ENCODE data around the gene KREMEN1. TPM values are rescaled to one million over a fixed set of nuclear protein-coding genes. Genes with fewer than 3 reads are reported as not detected.

The KREMEN1 gene
- total RNA-seq, 2 experiments from 2014 or later = not detected

DNA sequence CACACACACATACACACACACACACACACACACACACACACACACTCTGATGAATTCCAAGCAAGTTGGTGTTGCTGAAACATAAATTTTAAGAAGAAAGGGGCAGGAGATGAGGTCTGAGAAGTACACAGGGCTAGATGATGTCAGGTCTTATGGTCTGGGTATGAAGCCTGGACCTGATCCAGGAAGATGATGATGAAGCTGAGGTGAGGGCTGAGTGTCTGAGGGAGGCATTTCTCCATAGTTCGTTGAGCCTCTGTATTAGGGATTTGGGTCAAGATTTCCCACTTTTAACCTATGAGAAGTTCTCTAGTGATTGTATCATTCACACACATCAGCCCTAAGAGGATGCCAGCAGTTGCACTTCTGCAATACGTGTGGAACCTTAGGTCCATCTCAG is 32.6 kb downstream of the KREMEN1 start:
- DNase-seq (no peak), ATAC-seq (ENCODE audit: poor library complexity) (no peak)
- intact Hi-C loops (cut with DNase I, micrococcal nuclease) = no loop called here
- CTCF ChIA-PET = no interaction called here
- Mint-ChIP-seq H3K27ac (no peak overlapping the region), H3K27me3 (peaks cover 12% of the 10 kb centered on the region), H3K9me3 (no peaks in the 10 kb centered on the region), H3K4me1 (ENCODE audit: low read depth) (no peaks in the 10 kb centered on the region), H3K4me3 (no peak overlapping the region), H3K36me3 (ENCODE audit: low read depth) (no peaks in the 10 kb centered on the region)
- Histone ChIP-seq H3K9me3 (ENCODE audit: control insufficient read depth in 1 of 2, insufficient read depth in 1 of 2, low read length in 2 of 2) (no peaks in the 10 kb centered on the region), H3K27ac (ENCODE audit: low read depth in 1 of 2, low read length in 2 of 2) (no peak overlapping the region), H3K36me3 (ENCODE audit: insufficient read depth, low read length) (no peaks in the 10 kb centered on the region), H3K4me1 (ENCODE audit: insufficient read depth, low read length) (no peaks in the 10 kb centered on the region), H3K4me3 (ENCODE audit: low read length) (no peak overlapping the region), H3K27me3 (ENCODE audit: control insufficient read depth in 1 of 2, insufficient read depth in 2 of 2, low read length in 2 of 2) (peaks cover 3 to 7% of the 10 kb centered on the region in 2 experiments)
- TF ChIP-seq CTCF (IDR thresholded peaks at IDR 0.05) = no peak
- POLR2A ChIA-PET = no interaction called here

DNA sequence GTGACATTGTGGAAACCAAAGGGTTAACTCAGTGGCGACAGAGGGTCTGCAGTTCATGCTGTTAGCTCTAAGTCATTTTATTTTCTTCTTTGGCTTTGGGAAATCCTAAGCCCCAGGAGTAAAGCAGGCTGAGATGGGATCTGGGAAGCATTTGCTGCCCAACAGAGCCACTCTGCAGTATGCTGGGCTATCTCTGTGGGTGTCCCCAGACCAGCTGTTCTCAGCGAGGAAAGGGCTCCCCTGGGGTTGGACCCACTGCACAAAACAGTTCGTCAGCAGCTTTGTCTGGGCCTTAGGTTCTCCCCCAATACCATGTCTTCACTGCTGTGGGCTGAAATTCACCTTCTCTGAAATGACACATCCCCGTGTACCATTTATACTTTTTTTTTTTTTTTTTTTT is 34.0 kb downstream of the KREMEN1 start:
- Mint-ChIP-seq H3K9me3 (no peaks in the 10 kb centered on the region), H3K36me3 (ENCODE audit: low read depth) (no peaks in the 10 kb centered on the region), H3K27ac (no peak overlapping the region), H3K4me3 (no peak overlapping the region), H3K4me1 (ENCODE audit: low read depth) (no peaks in the 10 kb centered on the region), H3K27me3 (peaks cover 12% of the 10 kb centered on the region)
- DNase-seq (no peak), ATAC-seq (ENCODE audit: poor library complexity) (no peak)
- POLR2A ChIA-PET = no interaction called here
- H3K27me3 ChIP-seq (ENCODE audit: control insufficient read depth in 1 of 2, insufficient read depth in 2 of 2, low read length in 2 of 2) = peaks cover 3 to 7% of the 10 kb centered on the region in 2 experiments
- no peak overlapping the region for H3K4me3 ChIP-seq (ENCODE audit: low read length)
- no peaks in the 10 kb centered on the region for H3K36me3 ChIP-seq (ENCODE audit: insufficient read depth, low read length)
- H3K4me1 ChIP-seq (ENCODE audit: insufficient read depth, low read length) = no peaks in the 10 kb centered on the region
- no peak overlapping the region for H3K27ac ChIP-seq (ENCODE audit: low read depth in 1 of 2, low read length in 2 of 2)
- no peak for TF ChIP-seq CTCF (IDR thresholded peaks at IDR 0.05)
- CTCF ChIA-PET = no interaction called here
- intact Hi-C loops (cut with DNase I, micrococcal nuclease) = no loop called here
- H3K9me3 ChIP-seq (ENCODE audit: control insufficient read depth in 1 of 2, insufficient read depth in 1 of 2, low read length in 2 of 2) = no peaks in the 10 kb centered on the region

- Histone ChIP-seq H3K36me3 (ENCODE audit: insufficient read depth, low read length) (no peaks in the 10 kb centered on the region), H3K9me3 (ENCODE audit: control insufficient read depth in 1 of 2, insufficient read depth in 1 of 2, low read length in 2 of 2) (no peaks in the 10 kb centered on the region), H3K27ac (ENCODE audit: low read depth in 1 of 2, low read length in 2 of 2) (no peak overlapping the region), H3K27me3 (ENCODE audit: control insufficient read depth in 1 of 2, insufficient read depth in 2 of 2, low read length in 2 of 2) (peaks cover 3 to 7% of the 10 kb centered on the region in 2 experiments), H3K4me3 (ENCODE audit: low read length) (no peak overlapping the region), H3K4me1 (ENCODE audit: insufficient read depth, low read length) (no peaks in the 10 kb centered on the region)
- Mint-ChIP-seq H3K4me1 (ENCODE audit: low read depth) (no peaks in the 10 kb centered on the region), H3K36me3 (ENCODE audit: low read depth) (no peaks in the 10 kb centered on the region), H3K4me3 (no peak overlapping the region), H3K27me3 (peaks cover 13% of the 10 kb centered on the region), H3K27ac (no peak overlapping the region), H3K9me3 (no peaks in the 10 kb centered on the region)
- CTCF ChIA-PET = no interaction called here
- intact Hi-C loops (cut with DNase I, micrococcal nuclease) = no loop called here
- TF ChIP-seq CTCF (IDR thresholded peaks at IDR 0.05) = no peak
- DNase-seq = no peak
- POLR2A ChIA-PET = no interaction called here
- ATAC-seq (ENCODE audit: poor library complexity) = no peak
Observed at GRCh38 chr22:29108137-29108536, 35.3 kb downstream of the KREMEN1 start.

All from CD4-positive, alpha-beta T cell (primary cell).